NCI-H2081 treated with DMSO at 0.1 percent for 48 hours (cell line): Measurements from ENCODE around the gene ZFYVE27.

ENCODE experiments used
- DNase-seq: peaks from one replicate; lab custom pipeline; 2025; lab: John Stamatoyannopoulos, UW

Gene ZFYVE27

GRCh38 chr10:97771055-97771891 is 34.3 kb downstream of the ZFYVE27 start:
- no peak for DNase-seq

DNA sequence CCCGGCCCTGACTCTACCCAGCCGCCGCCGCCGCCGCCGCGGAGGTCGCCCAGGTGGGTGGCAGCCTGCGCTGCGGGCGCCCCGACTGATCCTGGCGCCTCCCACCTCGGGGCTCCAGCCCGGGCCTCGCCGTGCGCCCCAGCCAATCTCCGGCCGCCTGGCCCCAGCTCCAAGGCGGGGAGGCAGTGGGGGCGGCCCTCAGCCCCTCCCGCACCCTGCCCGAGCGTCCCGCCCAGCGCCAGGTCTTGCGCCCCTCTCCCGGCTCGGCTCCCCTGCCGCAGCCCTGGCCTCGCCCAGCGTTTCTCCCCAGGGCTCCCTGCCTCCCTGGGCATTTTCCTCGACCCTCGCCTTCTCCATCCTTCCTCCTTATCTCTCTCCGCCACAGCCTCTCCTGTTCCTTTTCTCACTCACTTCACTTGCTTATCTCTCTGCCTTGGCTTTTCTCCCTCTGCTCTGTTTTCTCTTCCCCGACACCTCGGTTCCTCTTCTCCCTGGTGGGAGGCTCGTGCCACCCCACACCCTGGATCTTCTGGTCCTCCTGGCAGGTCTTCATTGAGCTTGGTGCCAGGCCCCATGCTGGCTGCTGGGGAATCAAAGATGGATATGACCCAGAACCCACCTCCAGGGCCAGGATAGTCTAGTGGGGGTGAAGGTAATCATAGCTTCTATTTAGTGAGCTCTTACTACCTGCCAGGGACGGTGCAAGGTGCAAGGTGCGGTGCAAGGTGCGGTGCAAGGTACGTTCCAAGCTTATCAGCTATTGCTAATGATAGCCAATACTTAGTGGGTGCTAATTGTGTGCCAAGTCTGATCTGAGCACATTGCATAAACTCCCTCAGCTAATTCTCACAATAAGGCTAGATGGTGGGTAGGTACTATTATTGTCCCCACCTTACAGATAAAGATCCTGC is 35.2 kb downstream of the ZFYVE27 start, which contains the start of gene SFRP5:
Gene SFRP5 (minus strand): TSS at position 87 of the 911 bp plus-strand sequence. CDS start 166 bp downstream, outside the sequence.
- no peak for DNase-seq

GRCh38 chr10:97773096-97773495 is 36.2 kb downstream of the ZFYVE27 start:
- no peak for DNase-seq

GRCh38 chr10:97774811-97775294 is 37.9 kb downstream of the ZFYVE27 start:
- no peak for DNase-seq

GRCh38 chr10:97777143-97777542 is 40.2 kb downstream of the ZFYVE27 start:
- DNase-seq, result no peak

DNA sequence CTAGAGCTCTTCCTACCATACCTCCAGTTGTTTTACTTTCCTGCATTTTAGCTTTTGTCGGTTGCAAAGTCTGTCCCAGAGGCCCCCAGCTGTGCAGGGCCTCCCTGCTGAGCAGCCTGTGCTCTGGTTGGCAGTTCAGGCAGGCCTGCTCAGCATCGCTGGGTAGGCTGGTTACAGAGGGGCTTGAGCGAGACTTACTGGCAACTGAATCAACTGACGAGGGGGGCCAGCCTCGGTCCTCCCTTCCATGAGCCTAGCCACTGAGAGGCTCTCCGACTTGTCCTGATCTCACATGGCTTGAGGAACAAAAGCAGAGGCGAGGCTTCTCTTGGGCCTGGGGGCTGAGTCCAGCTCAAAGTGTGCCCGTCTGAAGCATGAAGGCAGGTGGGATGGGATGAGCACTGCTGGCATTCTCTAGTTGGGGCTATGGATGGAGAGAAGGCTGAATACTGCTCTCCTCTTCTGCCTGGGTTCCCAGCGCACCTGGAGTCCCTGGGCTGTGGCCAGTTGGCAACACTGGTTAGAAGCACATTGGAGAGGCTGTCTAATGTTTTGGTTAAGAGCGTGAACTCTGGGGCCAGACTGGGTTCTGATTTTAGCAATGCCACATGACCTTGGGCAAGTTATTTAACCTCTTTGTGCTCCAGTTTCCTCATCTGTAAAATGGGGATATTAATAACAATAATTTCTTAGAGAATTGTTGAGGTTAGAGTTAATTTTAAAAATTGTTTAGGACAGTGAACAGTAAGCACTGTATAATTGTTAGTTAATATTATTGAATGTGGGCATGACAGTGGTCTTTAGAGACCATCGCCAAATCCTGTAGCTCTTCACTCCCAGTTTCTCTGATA is 41.7 kb downstream of the ZFYVE27 start:
- no peak for DNase-seq

- no peak for DNase-seq
These were observed 42.6 kb downstream of the ZFYVE27 start for GRCh38 chr10:97779492-97779891.

GRCh38 chr10:97779975-97780374 is 43.0 kb downstream of the ZFYVE27 start:
- DNase-seq, result no peak

DNA sequence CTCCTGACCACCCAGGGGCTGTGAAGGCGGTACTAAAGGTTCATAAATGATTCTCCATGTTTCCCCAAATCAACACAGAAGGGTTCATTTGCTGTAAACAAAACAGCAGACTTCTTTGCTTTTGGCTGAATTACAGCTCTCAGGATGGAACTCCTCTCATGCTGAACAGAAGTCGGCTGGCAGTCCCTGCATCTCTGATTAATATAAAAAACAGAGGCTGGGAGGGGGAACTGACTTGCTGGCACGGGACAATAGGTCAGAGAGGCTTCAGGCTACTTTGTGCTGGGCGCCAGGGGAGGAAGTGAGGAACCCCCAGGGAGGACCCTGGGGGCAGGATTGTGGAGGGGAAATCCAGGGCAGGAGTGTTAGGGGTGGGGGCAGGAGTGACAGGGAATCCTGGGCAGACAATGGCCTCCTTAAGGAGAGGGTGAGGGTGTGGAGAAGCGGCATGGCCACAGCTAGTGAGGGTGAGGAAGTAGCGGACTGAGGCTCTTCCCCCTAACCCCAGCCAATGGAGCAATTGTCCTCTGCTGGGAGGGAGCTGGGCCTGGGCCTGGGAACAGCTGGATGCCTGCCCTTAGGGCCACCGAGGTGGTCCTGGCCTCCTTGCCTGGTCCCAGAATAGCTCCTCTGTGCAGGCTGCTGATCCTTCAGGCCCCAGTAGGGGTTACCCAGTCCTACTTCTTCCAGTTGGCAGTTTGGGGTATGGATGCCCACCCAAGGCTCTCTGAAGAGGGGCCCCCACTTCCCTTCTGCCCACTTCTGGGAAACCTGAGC is 44.1 kb downstream of the ZFYVE27 start:
- DNase-seq, result no peak

- no peak for DNase-seq
These were observed 44.8 kb downstream of the ZFYVE27 start for GRCh38 chr10:97781618-97782331.

DNA sequence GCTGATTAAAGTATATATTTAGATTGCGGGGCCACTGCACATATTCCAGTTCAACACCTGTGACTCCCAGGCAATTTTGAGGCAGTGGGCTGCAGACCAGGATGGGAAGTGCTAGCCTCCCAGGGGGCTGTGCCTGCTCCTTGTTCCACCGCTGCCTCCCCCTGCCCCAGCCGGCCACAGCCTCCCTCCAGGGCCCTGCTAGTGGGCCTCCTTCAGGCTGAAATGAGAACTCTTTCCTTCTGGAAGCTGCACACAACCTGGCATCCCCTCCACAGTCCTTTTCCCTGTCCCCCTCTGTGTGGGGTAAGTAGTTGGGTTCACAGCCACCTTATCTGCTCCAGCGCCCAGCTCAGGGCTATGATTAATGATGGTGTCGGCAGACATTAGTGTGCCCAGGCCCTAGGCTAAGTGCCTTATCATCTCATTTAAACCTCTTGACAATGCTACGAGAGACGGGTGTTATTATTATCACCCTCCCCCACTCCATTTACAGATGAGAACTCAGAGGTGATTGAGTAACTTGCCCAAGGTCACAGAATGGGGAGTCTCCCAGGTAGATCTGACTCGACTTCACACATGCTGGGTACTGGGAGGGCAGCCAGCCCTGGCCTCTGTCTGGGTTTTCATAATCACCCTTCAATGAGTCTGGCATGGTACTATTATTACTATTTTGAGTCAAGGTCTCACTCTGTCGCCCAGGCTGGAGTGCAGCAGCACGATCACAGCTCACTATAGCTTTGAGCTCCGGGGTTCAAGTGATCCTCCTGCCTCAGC is 45.7 kb downstream of the ZFYVE27 start:
- no peak for DNase-seq

- no peak for DNase-seq
These were observed 47.4 kb downstream of the ZFYVE27 start for GRCh38 chr10:97784200-97784810.

DNA sequence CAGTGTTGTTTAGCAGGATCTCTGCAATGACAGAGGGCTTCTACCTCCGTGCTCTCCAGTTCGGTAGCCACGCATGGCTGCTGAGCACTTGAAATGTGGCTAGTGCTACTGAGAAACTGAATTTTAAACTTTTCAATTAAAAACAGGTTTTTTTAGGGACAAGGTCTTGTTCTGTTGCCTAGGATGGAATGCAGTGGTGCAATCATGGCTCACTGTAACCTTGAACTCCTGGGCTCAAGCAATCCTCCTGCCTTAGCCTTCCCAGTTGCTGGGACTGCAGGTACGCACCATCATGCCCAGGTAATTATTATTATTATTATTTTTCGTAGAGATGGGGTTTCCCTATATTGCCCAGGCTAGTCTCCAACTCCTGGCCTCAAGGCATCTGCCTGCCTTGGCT is 48.3 kb downstream of the ZFYVE27 start:
- DNase-seq, result no peak

- DNase-seq, result no peak
These were observed 48.8 kb downstream of the ZFYVE27 start for GRCh38 chr10:97785731-97786130.

GRCh38 chr10:97788552-97789442 is 51.9 kb downstream of the ZFYVE27 start:
- no peak for DNase-seq

GRCh38 chr10:97789770-97790397 is 53.0 kb downstream of the ZFYVE27 start:
- no peak for DNase-seq
